ENCODE results near the gene EFHC1.
"Not testable (repeated sequence)": the region's sequence is repeated elsewhere in the genome, so short reads cannot be mapped to it uniquely, and the experiment has no call there.

The EFHC1 gene

DNA sequence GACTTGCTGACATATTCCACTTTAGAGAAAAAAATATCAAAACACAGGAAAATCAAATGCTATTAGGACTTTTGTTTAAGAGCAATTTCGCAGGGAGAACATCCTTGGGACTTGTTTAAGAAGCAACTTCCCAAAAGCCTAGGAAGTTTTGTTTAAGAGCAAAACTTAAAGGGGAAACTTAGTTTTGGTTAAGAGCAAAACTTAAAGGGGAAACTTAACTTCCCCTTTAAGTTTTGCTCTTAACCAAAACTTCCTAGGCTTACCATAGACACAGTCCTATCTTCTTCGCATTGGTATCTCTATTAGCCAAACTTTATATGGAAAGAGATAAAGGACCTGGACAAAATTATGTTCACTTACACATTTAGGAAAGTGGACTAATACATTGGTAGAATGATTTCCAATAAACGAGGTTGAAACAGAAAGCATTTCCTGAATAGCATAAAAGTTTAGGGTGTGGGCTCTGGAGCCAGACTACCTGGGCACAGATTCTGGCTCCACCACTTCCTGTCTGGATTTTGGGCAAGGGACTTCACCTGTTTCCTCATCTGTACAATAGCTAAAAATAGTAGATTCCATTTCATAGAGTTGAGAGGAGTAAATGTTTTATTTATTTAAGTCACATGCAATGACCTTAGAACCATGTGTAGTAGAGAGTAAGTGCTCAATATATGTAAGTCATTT, 42.5 kb upstream of the EFHC1 start:
- DNase-seq (ENCODE audit: insufficient read length, low spot score) (no peak), FAIRE-seq (no peak)

DNA sequence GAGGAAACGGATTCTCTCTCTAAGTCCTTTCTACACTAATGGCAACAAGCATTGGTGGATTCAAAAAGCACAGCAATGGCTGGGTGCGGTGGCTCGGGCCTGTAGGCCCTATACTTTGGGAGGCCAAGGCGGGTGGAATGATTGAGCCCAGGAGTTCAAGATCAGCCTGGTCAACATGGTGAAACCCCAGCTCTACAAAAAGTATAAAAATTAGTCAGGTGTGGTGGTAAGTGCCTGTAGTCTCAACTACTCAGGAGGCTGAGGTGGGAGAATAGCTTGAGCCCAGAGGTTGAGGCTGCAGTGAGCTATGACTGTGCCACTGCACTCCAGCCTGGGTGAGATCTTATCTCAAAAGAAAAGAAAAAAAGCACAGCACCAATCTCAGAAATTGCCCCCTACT, 38.9 kb upstream of the EFHC1 start:
- TF ChIP-seq, protein P1, sequence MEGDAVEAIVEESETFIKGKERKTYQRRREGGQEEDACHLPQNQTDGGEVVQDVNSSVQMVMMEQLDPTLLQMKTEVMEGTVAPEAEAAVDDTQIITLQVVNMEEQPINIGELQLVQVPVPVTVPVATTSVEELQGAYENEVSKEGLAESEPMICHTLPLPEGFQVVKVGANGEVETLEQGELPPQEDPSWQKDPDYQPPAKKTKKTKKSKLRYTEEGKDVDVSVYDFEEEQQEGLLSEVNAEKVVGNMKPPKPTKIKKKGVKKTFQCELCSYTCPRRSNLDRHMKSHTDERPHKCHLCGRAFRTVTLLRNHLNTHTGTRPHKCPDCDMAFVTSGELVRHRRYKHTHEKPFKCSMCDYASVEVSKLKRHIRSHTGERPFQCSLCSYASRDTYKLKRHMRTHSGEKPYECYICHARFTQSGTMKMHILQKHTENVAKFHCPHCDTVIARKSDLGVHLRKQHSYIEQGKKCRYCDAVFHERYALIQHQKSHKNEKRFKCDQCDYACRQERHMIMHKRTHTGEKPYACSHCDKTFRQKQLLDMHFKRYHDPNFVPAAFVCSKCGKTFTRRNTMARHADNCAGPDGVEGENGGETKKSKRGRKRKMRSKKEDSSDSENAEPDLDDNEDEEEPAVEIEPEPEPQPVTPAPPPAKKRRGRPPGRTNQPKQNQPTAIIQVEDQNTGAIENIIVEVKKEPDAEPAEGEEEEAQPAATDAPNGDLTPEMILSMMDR (IDR thresholded peaks at IDR 0.05; ENCODE audit: insufficient read depth, missing control alignments): no peak
- DNase-seq (ENCODE audit: insufficient read length, low spot score) (no peak), FAIRE-seq (no peak)

More for the DNA sequence above, 42.5 kb upstream of the EFHC1 start:
- TF ChIP-seq, protein P1 (IDR thresholded peaks at IDR 0.05; ENCODE audit: insufficient read depth, missing control alignments): no peak

DNA sequence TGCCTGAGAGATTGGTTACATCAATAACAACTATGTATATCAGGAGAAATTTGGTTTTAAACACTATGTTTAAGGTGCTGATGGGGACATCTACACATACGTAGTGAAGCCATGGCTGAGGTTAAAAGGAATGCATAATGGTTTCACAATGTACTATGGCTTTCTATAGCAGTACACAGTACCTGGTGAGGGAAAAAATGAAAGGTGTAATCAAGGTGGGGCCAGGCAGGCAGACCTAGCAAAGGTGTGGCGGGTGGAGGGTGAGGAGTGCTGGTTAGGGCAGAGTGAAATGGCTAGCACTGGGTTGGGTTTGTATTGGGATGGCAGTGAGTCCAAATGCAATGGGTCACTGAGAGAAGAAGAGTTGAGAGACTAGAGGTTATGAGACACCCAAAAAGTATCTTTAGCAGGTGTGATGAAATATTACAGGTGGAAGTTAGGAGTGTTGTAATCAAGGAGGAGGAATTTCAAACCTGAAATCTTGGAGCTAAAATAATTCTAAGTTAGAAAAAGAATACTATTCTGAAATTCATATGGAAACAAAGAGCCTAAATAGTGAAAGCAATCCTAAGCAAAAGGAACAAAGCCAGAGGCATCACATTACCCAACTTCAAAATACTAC, 35.9 kb upstream of the EFHC1 start:
- DNase-seq (ENCODE audit: insufficient read length, low spot score): no peak
- FAIRE-seq: no peak

DNA sequence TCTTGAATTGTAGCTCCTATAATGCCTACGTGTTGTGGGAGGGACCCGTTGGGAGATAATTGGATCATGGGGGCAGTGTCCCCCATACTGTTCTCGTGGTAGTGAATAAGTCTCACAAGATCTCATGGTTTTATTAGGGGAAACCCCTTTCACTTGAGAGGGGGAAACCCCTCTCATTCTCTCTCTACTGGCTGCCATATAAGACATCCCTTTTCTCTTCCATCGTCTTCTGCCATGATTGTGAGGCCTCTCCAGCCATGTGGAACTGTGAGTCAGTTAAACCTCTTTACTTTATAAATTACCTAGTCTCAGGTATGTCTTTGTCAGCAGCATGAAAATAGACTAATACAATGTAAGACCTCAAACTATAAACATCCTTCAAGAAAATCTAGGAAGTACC, 35.1 kb upstream of the EFHC1 start:
- DNase-seq (ENCODE audit: insufficient read length, low spot score): no peak
- FAIRE-seq: no peak
- TF ChIP-seq, protein P1 (IDR thresholded peaks at IDR 0.05; ENCODE audit: insufficient read depth, missing control alignments): no peak

More for the DNA sequence above, 35.9 kb upstream of the EFHC1 start:
- TF ChIP-seq, protein P1 (IDR thresholded peaks at IDR 0.05; ENCODE audit: insufficient read depth, missing control alignments): no peak

DNA sequence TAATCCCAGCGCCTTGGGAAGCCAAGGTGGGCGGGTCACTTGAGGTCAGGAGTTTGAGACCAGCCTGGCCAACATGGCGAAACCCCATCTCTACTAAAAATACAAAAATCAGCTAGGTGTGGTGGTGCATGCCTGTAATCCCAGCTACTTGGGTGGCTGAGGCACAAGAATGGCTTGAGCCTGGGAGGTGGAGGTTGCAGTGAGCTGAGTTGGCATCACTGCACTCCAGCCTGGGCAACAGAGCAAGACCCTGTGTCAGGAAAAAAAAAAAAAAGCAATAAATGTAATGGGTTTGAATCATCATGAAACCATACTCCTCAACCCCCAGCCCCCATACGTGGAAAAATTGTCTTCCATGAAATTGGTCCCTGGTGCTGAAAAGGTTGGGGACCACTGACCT, 32.0 kb upstream of the EFHC1 start:
- not testable (repeated sequence) for DNase-seq (ENCODE audit: insufficient read length, low spot score); FAIRE-seq

DNA sequence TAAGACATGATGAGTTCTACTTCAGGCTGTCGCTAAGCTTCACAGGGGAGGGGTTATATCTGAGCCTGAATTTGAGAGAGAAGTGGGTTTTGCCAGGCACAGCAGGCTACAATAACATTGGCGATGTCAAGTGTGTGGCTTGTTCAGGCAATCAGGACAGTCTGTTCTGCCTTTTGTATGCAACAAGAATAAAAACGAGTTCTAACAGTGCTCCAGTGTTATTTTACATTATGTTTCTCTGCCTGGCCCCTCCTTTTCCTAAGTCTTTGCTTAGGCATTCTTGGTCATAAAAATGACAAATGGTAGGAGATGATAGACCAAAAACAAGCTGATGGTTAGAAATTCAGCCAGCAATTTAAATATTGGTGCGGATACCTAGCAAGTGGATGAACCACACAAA, 31.4 kb upstream of the EFHC1 start:
- TF ChIP-seq, protein P1 (IDR thresholded peaks at IDR 0.05; ENCODE audit: insufficient read depth, missing control alignments): no peak
- no peak for FAIRE-seq
- DNase-seq (ENCODE audit: insufficient read length, low spot score): no peak

DNA sequence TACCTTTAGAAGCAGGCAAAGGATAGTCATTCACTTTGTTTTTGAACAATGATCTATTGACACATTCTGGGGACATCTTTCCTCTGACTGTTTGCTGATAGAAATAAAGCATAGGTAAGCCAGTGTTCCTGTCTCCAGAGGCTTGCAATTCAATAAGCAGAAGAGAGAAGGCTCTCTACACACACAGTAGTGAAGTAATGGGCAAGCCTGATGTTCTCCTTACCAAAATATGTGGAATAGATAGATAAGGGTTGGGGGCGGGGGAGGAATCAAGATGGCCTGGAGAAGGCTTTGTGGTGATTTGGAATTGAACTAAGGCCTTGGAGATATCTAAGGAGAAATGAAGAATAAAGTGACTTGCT, 30.9 kb upstream of the EFHC1 start:
- DNase-seq (ENCODE audit: insufficient read length, low spot score): no peak
- FAIRE-seq: no peak
- TF ChIP-seq, protein P1 (IDR thresholded peaks at IDR 0.05; ENCODE audit: insufficient read depth, missing control alignments): no peak

Measured in D721Med (cell line).